SK-N-MC (cell line): ENCODE measurements around the gene TRIM46.
"Not testable (repeated sequence)": the region's sequence is repeated elsewhere in the genome, so short reads cannot be mapped to it uniquely, and the experiment has no call there.

ENCODE experiments used
- DNase-seq: peaks from one replicate; pipeline ENCODE4 v3.0.0-alpha.2; 2011; ENCODE audit warnings: low read depth, low spot score
- H3K27ac ChIP-seq: fragments of 200-600 bp; sonication (generic); 2 replicates; pipeline ENCODE4 v1.5.1; 2016; ENCODE audit warnings: mixed run types
- H3K36me3 ChIP-seq: fragments of 200-600 bp; sonication (generic); 2 replicates; pipeline ENCODE4 v1.6.1; 2017; ENCODE audit warnings: antibody characterized with exemption, low read length, mixed read lengths; ENCODE audit not compliant: insufficient read depth
- H3K4me3 ChIP-seq: fragments of 200-600 bp; sonication (generic); 2 replicates; pipeline ENCODE4 v1.5.1; 2016
- H3K9ac ChIP-seq: fragments of 200-600 bp; sonication (generic); 2 replicates; pipeline ENCODE4 v1.8.0; 2017; ENCODE audit warnings: mixed run types, mixed read lengths; ENCODE audit not compliant: insufficient read length
- H3K9me3 ChIP-seq: fragments of 200-600 bp; sonication (generic); 2 replicates; pipeline ENCODE4 v1.6.1; 2017; ENCODE audit warnings: low read depth, mild to moderate bottlenecking, antibody characterized with exemption, low read length, moderate library complexity, mixed read lengths
- EZH2 ChIP-seq: fragments of 200-600 bp; sonication (generic); IDR thresholded peaks from one replicate; pipeline ENCODE4 v1.6.1; 2017; ENCODE audit warnings: antibody characterized with exemption
- FOXP2 ChIP-seq: optimal IDR thresholded peaks from 2 replicates; pipeline ENCODE3; 2011; ENCODE audit warnings: mild to moderate bottlenecking, moderate library complexity; ENCODE audit not compliant: insufficient read depth; ENCODE audit errors: extremely low read length, control extremely low read depth
- POLR2AphosphoS5 ChIP-seq: IDR thresholded peaks from 2 replicates; pipeline ENCODE4 v1.6.1; 2012; ENCODE audit warnings: mild to moderate bottlenecking, low read depth, low read length, borderline replicate concordance

The TRIM46 gene

DNA sequence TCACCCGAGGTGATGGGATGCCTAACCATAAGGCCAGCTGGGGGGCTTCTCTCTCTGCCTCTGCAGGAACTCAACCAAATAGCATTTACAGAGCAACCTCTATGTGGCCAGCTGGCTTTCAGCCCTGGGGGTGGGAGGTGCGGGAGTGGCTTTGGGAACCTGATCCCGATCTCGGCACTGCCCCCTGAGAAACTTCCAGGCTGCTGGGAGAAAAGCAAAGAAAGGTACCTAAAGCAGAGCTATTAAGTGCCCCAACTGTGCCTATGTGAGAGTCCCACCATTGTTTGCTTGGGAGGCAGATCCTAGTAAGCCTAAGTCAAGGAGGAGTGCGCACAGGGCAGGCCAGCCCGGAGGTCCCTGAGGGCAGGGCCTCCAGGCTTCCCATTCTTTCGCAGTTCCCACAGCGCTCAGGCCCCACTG is 7.6 kb upstream of the TRIM46 start:
- DNase-seq = no peak
- Histone ChIP-seq H3K36me3 (peaks cover 6% of the 10 kb centered on the region), H3K4me3 (no peak overlapping the region), H3K9me3 (no peaks in the 10 kb centered on the region), H3K27ac (no peak overlapping the region), H3K9ac (no peak overlapping the region)
- TF ChIP-seq FOXP2 = no peak
- TF ChIP-seq EZH2 = no peak
- TF ChIP-seq POLR2AphosphoS5 = no peak

DNA sequence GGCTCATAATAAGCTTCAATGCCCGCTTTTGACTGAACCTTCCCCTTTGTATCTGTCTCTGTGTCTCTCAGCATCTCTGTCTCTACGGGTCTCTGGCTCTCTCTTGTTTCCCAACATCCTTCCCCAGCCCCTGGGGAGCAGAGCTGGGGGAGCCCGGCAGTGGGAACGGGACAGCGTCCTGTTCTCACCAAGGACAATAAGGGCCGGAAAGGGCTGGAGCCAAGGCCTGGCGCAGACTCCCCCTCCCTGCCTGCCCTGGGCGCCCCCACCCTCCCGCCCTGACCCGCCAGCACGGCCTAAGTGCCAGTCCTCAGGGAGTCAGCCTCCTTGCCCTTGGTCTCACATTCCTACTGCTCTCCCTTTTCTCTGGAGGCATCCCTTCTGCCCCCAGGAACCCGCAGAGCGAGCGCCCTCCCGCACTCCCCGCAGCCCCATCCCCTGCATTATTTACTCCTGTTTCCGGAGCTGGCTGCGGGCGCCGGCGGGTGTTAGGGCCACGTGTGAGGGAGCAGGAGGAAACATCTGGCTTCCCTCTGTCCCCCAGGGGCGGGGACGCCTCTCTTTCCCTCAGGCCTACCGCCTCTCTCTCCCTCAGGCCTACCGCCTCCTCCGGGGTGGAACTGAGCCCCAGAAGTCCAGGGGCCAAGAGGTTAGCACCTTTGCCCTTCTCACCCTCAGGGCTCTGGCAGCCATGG is 7.0 kb upstream of the TRIM46 start:
- no peaks in the 10 kb centered on the region for H3K9me3 ChIP-seq
- TF ChIP-seq EZH2 = no peak
- no peak for TF ChIP-seq FOXP2
- TF ChIP-seq POLR2AphosphoS5 = no peak
- H3K27ac ChIP-seq = no peak overlapping the region
- H3K9ac ChIP-seq = no peak overlapping the region
- H3K36me3 ChIP-seq = peaks cover 6% of the 10 kb centered on the region
- H3K4me3 ChIP-seq = no peak overlapping the region
- DNase-seq = no peak

DNA sequence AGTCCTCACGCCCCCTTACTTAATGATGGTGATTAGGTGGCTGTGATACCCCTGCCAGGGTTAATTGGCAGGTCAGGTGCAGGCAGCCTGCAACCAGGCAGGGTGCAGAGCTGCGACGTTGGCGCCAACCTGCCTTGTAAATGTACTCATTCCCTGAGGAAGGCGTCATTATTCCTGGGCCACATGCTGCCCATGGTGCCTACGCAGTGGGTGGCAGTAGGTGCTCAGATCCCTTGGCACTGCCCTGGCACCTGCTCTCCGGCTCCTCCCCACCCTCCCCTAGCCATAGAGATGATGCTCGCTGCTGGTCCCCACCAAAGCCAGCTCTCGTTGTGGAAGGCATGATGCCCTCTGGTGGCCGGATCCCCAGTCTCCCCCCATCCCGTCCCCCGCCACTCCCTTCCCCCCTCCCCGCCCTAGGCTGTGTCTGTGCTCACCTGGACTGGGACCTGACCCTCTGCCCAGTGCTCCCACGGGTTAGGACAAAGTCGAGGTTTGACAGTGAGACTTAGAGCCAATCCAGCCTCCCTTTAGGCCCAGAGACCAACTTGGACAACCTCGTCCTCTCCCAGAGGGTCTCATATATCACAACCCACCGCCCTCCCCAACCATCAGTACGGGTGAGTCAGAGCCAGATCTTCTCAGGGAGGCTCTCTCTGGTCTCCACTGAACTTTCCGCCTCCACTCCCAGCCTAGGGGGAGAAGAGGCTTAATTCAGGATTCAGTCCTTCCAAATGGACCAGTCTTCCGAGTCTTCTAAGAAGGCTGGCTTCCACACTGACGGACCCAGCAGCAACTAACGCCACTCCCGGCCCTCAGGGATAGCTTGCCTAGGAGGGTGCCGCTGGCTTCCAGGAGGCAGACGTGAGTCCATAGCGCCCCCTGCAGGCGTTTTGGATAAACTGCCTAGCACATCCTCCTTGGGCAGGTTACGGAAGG is 6.2 kb upstream of the TRIM46 start:
- TF ChIP-seq EZH2 (no peak), POLR2AphosphoS5 (peak; percentile 33; the same call in 1 of the 2 replicates), FOXP2 (no peak)
- Histone ChIP-seq H3K27ac (no peak overlapping the region), H3K9me3 (no peaks in the 10 kb centered on the region), H3K4me3 (peak overlapping the region; percentile 67), H3K9ac (no peak overlapping the region), H3K36me3 (peaks cover 6% of the 10 kb centered on the region)
- DNase-seq = peak; percentile 50

DNA sequence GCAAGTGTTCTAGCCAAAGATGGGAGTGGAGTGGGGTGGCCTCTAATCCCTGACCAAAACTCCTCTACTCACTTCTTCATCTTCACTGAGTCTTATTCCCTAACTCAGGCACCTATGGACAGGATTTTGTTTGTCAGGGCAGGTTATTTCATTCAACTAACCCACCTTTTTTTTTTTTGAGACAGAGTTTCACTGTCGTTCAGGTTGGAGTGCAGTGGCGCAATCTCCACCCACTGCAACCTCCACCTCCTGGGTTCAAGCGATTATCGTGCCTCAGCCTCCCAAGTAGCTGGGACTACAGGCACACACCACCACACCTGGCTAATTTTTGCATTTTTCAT is 5.6 kb upstream of the TRIM46 start:
- not testable (repeated sequence) for H3K4me3 ChIP-seq, H3K9ac ChIP-seq, H3K9me3 ChIP-seq, H3K36me3 ChIP-seq, H3K27ac ChIP-seq, DNase-seq
- 0 out of 2 replicates have a peak, but pooled peaks have one; percentile 8 for TF ChIP-seq POLR2AphosphoS5

DNA sequence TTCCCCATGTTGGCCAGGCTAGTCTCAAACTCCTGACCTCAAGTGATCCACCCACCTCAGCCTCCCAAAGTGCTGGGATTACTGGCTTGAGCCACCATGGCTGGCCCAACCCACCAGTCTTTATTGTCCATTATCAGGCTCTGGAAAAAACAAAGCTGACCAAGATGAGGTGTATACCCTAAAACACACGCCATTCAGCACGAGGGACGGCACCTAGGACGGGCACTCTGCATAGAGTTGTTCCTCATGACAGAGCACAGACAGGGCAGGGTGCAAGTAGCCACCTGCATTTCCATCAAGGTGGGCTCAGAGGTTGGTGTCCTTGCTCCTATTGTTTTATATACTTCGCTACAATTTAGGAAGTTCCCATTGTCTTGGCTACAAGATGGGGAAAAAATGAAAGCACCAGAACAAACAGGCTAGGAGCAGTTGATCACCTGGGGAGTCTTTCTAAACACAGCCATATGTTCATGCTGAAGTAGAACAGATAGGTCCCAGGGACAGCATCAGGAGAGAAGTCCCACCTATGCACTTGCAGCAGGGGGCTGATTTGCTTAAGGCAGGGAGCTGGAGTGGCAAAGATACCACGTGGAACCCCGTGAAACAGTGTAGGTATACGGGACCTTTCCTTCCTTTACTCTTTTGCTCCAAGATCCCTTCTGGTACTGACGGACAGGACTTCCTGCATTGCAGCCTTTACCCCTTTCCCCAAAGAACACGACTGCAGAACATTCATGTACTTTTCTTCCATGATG is 5.0 kb upstream of the TRIM46 start:
- no peak for TF ChIP-seq FOXP2
- no peak for TF ChIP-seq POLR2AphosphoS5
- no peak for TF ChIP-seq EZH2
- DNase-seq = no peak
- Histone ChIP-seq H3K4me3 (no peak overlapping the region), H3K9ac (no peak overlapping the region), H3K27ac (no peak overlapping the region), H3K9me3 (no peaks in the 10 kb centered on the region), H3K36me3 (peaks cover 6% of the 10 kb centered on the region)

DNA sequence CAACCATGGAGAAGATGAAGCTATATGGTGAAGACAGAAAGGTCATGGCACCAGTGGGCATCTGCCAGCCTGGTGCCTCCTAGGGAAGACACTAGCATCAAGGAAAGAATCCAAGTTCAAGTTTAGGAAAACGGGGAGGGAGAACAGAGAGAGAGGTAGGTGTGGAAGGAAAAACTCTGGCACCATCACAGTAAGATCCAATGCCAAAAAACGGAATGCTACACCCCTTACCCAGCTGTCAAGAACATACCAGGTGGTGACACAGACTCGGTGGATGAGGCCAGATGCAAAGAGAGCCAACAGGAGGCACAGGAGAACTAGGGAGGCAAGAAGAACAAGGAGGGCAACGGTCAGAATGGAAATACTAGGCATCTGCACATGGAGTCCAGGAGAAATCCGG is 4.1 kb upstream of the TRIM46 start:
- Histone ChIP-seq H3K9me3 (no peaks in the 10 kb centered on the region), H3K36me3 (peaks cover 6% of the 10 kb centered on the region), H3K4me3 (no peak overlapping the region), H3K27ac (no peak overlapping the region), H3K9ac (no peak overlapping the region)
- DNase-seq = no peak
- TF ChIP-seq FOXP2 (no peak), POLR2AphosphoS5 (no peak), EZH2 (no peak)

DNA sequence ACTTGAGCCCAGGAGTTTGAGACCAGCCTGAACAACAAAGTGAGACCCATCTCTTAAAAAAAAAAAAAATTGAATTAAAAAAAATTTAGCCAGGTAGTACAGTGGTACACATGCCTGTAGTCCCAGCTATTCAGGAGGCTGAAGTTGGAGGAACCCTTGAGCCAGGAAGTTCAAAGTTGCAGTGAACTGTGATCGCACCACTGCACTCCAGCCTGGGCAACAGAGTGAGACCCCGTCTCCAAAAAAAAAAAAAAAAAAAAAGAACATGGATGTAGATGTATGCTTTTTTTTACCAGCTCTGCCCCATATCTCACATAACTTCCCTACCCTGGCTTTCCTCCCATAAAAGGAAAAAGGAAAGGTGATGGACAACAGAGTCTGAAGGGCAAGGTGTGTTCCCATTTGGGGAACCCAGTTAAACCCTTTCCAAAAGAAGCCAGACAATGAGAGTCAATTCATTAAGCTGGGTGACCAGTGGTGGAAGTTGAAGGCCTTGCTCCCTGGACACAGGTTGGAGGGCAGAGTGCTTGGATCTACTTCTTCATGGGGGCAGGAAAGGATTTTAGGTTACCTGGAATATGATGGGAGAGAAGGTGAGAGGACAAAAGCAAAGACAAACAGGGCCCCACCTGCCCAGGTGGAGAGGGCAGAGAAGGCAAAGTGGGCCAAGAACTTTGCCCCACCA is 3.4 kb upstream of the TRIM46 start:
- Histone ChIP-seq H3K9me3 (no peaks in the 10 kb centered on the region), H3K27ac (no peak overlapping the region), H3K36me3 (peaks cover 6% of the 10 kb centered on the region), H3K9ac (no peak overlapping the region), H3K4me3 (no peak overlapping the region)
- DNase-seq = no peak
- TF ChIP-seq FOXP2 = no peak
- TF ChIP-seq EZH2 = no peak
- TF ChIP-seq POLR2AphosphoS5 = no peak
